ENCODE measurements around the gene UBE2O. TPM values are rescaled to one million over a fixed set of nuclear protein-coding genes. Genes with fewer than 3 reads are reported as not detected.
A peak's percentile ranks its signal among the peaks of the same experiment; 100 is the strongest.

UBE2O gene
- total RNA-seq, 3 donors from 2014 or later (not counting 1 experiment from before 2014, with no cell fraction given): 34.9 to 40.2 (median 37.7) TPM

GRCh38 chr17:76467809-76468633 is 15.1 kb upstream of the UBE2O start:
- DNase-seq (no peak), ATAC-seq (no peak)
- peak overlapping the region in 1 of 2 donors; percentile 8 for H3K27ac Mint-ChIP-seq
- H3K4me1 Mint-ChIP-seq: peaks cover 0 to 24% of the 10 kb centered on the region in 2 donors
- 33% methylated on average over 7 of the region's 8 CpGs for WGBS (ENCODE audit: insufficient coverage)
- no peak for TF ChIP-seq CTCF (IDR thresholded peaks at IDR 0.05)
- intact Hi-C loops (cut with micrococcal nuclease): loop anchor here (5.0 kb wide), 2 partner anchors 79 to 154 kb away; no protein-coding TSS in a partner anchor
- Histone ChIP-seq H3K9me3 (ENCODE audit: control insufficient read depth, insufficient read depth, low read length) (no peaks in the 10 kb centered on the region), H3K27me3 (ENCODE audit: control insufficient read depth, insufficient read depth, low read length) (no peaks in the 10 kb centered on the region), H3K36me3 (ENCODE audit: control insufficient read depth, insufficient read depth, low read length) (peaks cover 28% of the 10 kb centered on the region), H3K4me3 (ENCODE audit: low read length) (no peak overlapping the region), H3K27ac (ENCODE audit: low read length) (no peak overlapping the region), H3K4me1 (ENCODE audit: control insufficient read depth, insufficient read depth, low read length) (peaks cover 13% of the 10 kb centered on the region)
- no peaks in the 10 kb centered on the region for H3K36me3 Mint-ChIP-seq
- H3K9me3 Mint-ChIP-seq: no peaks in the 10 kb centered on the region
- H3K27me3 Mint-ChIP-seq (ENCODE audit: low read depth in 2 of 2): peaks cover 0 to 2% of the 10 kb centered on the region in 2 donors
- no peak overlapping the region for H3K4me3 Mint-ChIP-seq

GRCh38 chr17:76467366-76467765 is 14.4 kb upstream of the UBE2O start, which contains the start of gene AANAT:
Gene AANAT, plus strand, starts transcription at chr17:76467603. Its CDS starts 1,144 bp downstream, at chr17:76468747.
- TF ChIP-seq CTCF (IDR thresholded peaks at IDR 0.05): no peak
- Mint-ChIP-seq H3K27ac (peak within 1 kb of the TSS in 1 of 2 donors; percentile 8), H3K27me3 (ENCODE audit: low read depth in 2 of 2) (peaks cover 0 to 2% of the 10 kb centered on the region in 2 donors), H3K9me3 (no peaks in the 10 kb centered on the region), H3K4me1 (peaks cover 0 to 24% of the 10 kb centered on the region in 2 donors), H3K36me3 (no peaks in the 10 kb centered on the region), H3K4me3 (no peak within 1 kb of the TSS)
- Histone ChIP-seq H3K27ac (ENCODE audit: low read length) (no peak within 1 kb of the TSS), H3K9me3 (ENCODE audit: control insufficient read depth, insufficient read depth, low read length) (no peaks in the 10 kb centered on the region), H3K4me1 (ENCODE audit: control insufficient read depth, insufficient read depth, low read length) (peaks cover 13% of the 10 kb centered on the region), H3K36me3 (ENCODE audit: control insufficient read depth, insufficient read depth, low read length) (peaks cover 21% of the 10 kb centered on the region), H3K27me3 (ENCODE audit: control insufficient read depth, insufficient read depth, low read length) (no peaks in the 10 kb centered on the region), H3K4me3 (ENCODE audit: low read length) (no peak within 1 kb of the TSS)
- ATAC-seq (no peak), DNase-seq (no peak)
- intact Hi-C loops (cut with micrococcal nuclease): loop anchor here (5.0 kb wide), 2 partner anchors 80 to 155 kb away; no protein-coding TSS in a partner anchor
- 91% methylated on average over 11 of the region's 11 CpGs for WGBS (ENCODE audit: insufficient coverage)

- peaks cover 15% of the 10 kb centered on the region for H3K36me3 ChIP-seq (ENCODE audit: control insufficient read depth, insufficient read depth, low read length)
- intact Hi-C loops (cut with micrococcal nuclease): loop anchor here (1.0 to 5.0 kb wide), 4 partner anchors 35 to 156 kb away; partner anchors contain the start of gene RHBDF2
- peaks cover 13% of the 10 kb centered on the region for H3K4me1 ChIP-seq (ENCODE audit: control insufficient read depth, insufficient read depth, low read length)
- no peak overlapping the region for H3K4me3 ChIP-seq (ENCODE audit: low read length)
- 90% methylated on average over 6 of the region's 6 CpGs for WGBS (ENCODE audit: insufficient coverage)
- Mint-ChIP-seq H3K4me3 (no peak overlapping the region), H3K27ac (no peak overlapping the region), H3K4me1 (peaks cover 0 to 22% of the 10 kb centered on the region in 2 donors), H3K36me3 (no peaks in the 10 kb centered on the region), H3K27me3 (ENCODE audit: low read depth in 2 of 2) (peaks cover 0 to 2% of the 10 kb centered on the region in 2 donors), H3K9me3 (no peaks in the 10 kb centered on the region)
- no peak for ATAC-seq
- H3K9me3 ChIP-seq (ENCODE audit: control insufficient read depth, insufficient read depth, low read length): no peaks in the 10 kb centered on the region
- DNase-seq: no peak
- H3K27me3 ChIP-seq (ENCODE audit: control insufficient read depth, insufficient read depth, low read length): no peaks in the 10 kb centered on the region
- no peak overlapping the region for H3K27ac ChIP-seq (ENCODE audit: low read length)
- no peak for TF ChIP-seq CTCF (IDR thresholded peaks at IDR 0.05)
Measured at GRCh38 chr17:76466775-76467130, 13.8 kb upstream of the UBE2O start.

Measured in natural killer cell (primary cell).